H9 (cell line): ENCODE measurements around the gene SULF2. TPM values are rescaled to one million over a fixed set of nuclear protein-coding genes. Genes with fewer than 3 reads are reported as not detected.
A peak's percentile ranks its signal among the peaks of the same experiment; 100 is the strongest.

Source experiments
- DNase-seq: peaks from one replicate; pipeline ENCODE4 v3.0.0-alpha.2; 2017
- H2AFZ ChIP-seq: one replicate; pipeline ENCODE4 v1.6.1; 2013; ENCODE audit warnings: mild to moderate bottlenecking, low read length, control low read depth, moderate library complexity
- H2AK5ac ChIP-seq: 2 replicates; pipeline ENCODE4 v1.6.1; 2013; ENCODE audit warnings: low read length, control low read depth, mixed read lengths; ENCODE audit not compliant: insufficient read length
- H2BK120ac ChIP-seq: one replicate; pipeline ENCODE4 v1.6.1; 2013; ENCODE audit warnings: low read depth, mild to moderate bottlenecking, low read length, control low read depth, inconsistent platforms; ENCODE audit not compliant: poor library complexity, severe bottlenecking
- H2BK12ac ChIP-seq: 2 replicates; pipeline ENCODE4 v1.6.1; 2013; ENCODE audit warnings: low read length, control low read depth, mixed read lengths, low read depth; ENCODE audit not compliant: insufficient read length
- H2BK15ac ChIP-seq: 2 replicates; pipeline ENCODE4 v1.6.1; 2013; ENCODE audit warnings: low read depth, low read length, control low read depth
- H2BK20ac ChIP-seq: one replicate; pipeline ENCODE4 v1.6.1; 2013; ENCODE audit warnings: low read depth, mild to moderate bottlenecking, low read length, control low read depth, inconsistent platforms; ENCODE audit not compliant: poor library complexity, severe bottlenecking
- H2BK5ac ChIP-seq: 2 replicates; pipeline ENCODE4 v1.6.1; 2013; ENCODE audit warnings: low read length, control low read depth, mixed read lengths; ENCODE audit not compliant: insufficient read length
- H3K14ac ChIP-seq: 2 replicates; pipeline ENCODE4 v1.6.1; 2013; ENCODE audit warnings: low read length, control low read depth; ENCODE audit not compliant: insufficient read depth
- H3K18ac ChIP-seq: 2 replicates; pipeline ENCODE4 v1.6.1; 2013; ENCODE audit warnings: low read depth, mild to moderate bottlenecking, mixed read lengths, low read length, control low read depth; ENCODE audit not compliant: insufficient read length
- H3K23ac ChIP-seq: 2 replicates; pipeline ENCODE4 v1.6.1; 2013; ENCODE audit warnings: low read length, control low read depth, mixed read lengths, low read depth; ENCODE audit not compliant: insufficient read length
- H3K23me2 ChIP-seq: 2 replicates; pipeline ENCODE4 v1.6.1; 2013; ENCODE audit warnings: low read depth, mild to moderate bottlenecking, mixed read lengths, low read length, control low read depth; ENCODE audit not compliant: insufficient read length, poor library complexity, severe bottlenecking
- H3K27ac ChIP-seq: 2 replicates; pipeline ENCODE4 v1.5.1; 2013; ENCODE audit warnings: low read length, control low read depth, mixed read lengths, low read depth; ENCODE audit not compliant: insufficient read length
- H3K27me3 ChIP-seq: 2 replicates; pipeline ENCODE4 v1.6.1; 2013; ENCODE audit warnings: low read length, control low read depth, inconsistent platforms; ENCODE audit not compliant: insufficient read depth
- H3K4ac ChIP-seq: 2 replicates; pipeline ENCODE4 v1.6.1; 2013; ENCODE audit warnings: low read depth, mild to moderate bottlenecking, control low read depth, inconsistent platforms, low read length, moderate library complexity
- H3K4me1 ChIP-seq: 2 replicates; pipeline ENCODE4 v1.6.1; 2013; ENCODE audit warnings: low read length, control low read depth, inconsistent platforms; ENCODE audit not compliant: insufficient read depth
- H3K4me2 ChIP-seq: 2 replicates; pipeline ENCODE4 v1.6.1; 2013; ENCODE audit warnings: low read length, control low read depth, mixed read lengths; ENCODE audit not compliant: insufficient read length, insufficient read depth
- H3K56ac ChIP-seq: 2 replicates; pipeline ENCODE4 v1.6.1; 2013; ENCODE audit warnings: low read depth, mild to moderate bottlenecking, mixed read lengths, low read length, control low read depth; ENCODE audit not compliant: insufficient read length
- H3K79me1 ChIP-seq: 2 replicates; pipeline ENCODE4 v1.6.1; 2013; ENCODE audit warnings: low read depth, mild to moderate bottlenecking, moderate library complexity, low read length, control low read depth, inconsistent platforms; ENCODE audit not compliant: insufficient read depth, poor library complexity, severe bottlenecking
- H3K79me2 ChIP-seq: 2 replicates; pipeline ENCODE4 v1.6.1; 2013; ENCODE audit warnings: low read length, control low read depth, inconsistent platforms; ENCODE audit not compliant: insufficient read depth
- H3K9ac ChIP-seq: 2 replicates; pipeline ENCODE4 v1.6.1; 2013; ENCODE audit warnings: low read length, control low read depth, mixed read lengths; ENCODE audit not compliant: insufficient read length; ENCODE audit errors: extremely low read depth
- H3K9me3 ChIP-seq: one replicate; pipeline ENCODE4 v1.6.1; 2013; ENCODE audit warnings: low read depth, low read length, inconsistent platforms; ENCODE audit not compliant: control insufficient read depth
- H3T11ph ChIP-seq: one replicate; pipeline ENCODE4 v1.6.1; 2013; ENCODE audit warnings: mild to moderate bottlenecking, low read length, control low read depth, inconsistent platforms
- H4K20me1 ChIP-seq: one replicate; pipeline ENCODE4 v1.6.1; 2013; ENCODE audit not compliant: control insufficient read depth, insufficient read length, insufficient read depth
- H4K5ac ChIP-seq: 2 replicates; pipeline ENCODE4 v1.6.1; 2013; ENCODE audit warnings: low read depth, mild to moderate bottlenecking, mixed read lengths, low read length, control low read depth; ENCODE audit not compliant: insufficient read length
- H4K8ac ChIP-seq: replicated peaks from 2 replicates; pipeline ENCODE4 v1.6.1; 2013; ENCODE audit warnings: low read length, control low read depth, mixed read lengths, low read depth; ENCODE audit not compliant: insufficient read length
- H4K91ac ChIP-seq: 2 replicates; pipeline ENCODE4 v1.6.1; 2013; ENCODE audit warnings: low read depth, mild to moderate bottlenecking, moderate library complexity, mixed read lengths, low read length, control low read depth; ENCODE audit not compliant: insufficient read length
- H3K27ac Mint-ChIP-seq, 3 experiments: 2 replicates in 2 of 3; 3 replicates in 1 of 3; pipeline ENCODE4 v1.8.0; 2020 to 2021; ENCODE audit warnings: mixed read lengths in 3 of 3, mild to moderate bottlenecking in 1 of 3, moderate library complexity in 1 of 3
- H3K27me3 Mint-ChIP-seq: 2 replicates; pipeline ENCODE4 v1.8.0; 2021; ENCODE audit warnings: low read depth, mild to moderate bottlenecking, moderate library complexity, mixed read lengths
- H3K36me3 Mint-ChIP-seq, 3 experiments: 2 replicates in 2 of 3; 3 replicates in 1 of 3; pipeline ENCODE4 v1.8.0; 2020 to 2021; ENCODE audit warnings: low read depth in 3 of 3, mixed read lengths in 3 of 3; ENCODE audit not compliant: insufficient read depth in 1 of 3
- H3K4me1 Mint-ChIP-seq, 2 experiments: 2 replicates each; pipeline ENCODE4 v1.8.0; 2020; ENCODE audit warnings: mixed read lengths in 2 of 2
- H3K4me3 Mint-ChIP-seq, 2 experiments: 2 replicates in 1 of 2; 3 replicates in 1 of 2; pipeline ENCODE4 v1.8.0; 2020 to 2021; ENCODE audit warnings: mild to moderate bottlenecking in 2 of 2, mixed read lengths in 2 of 2, moderate library complexity in 1 of 2
- H3K9me3 Mint-ChIP-seq, 2 experiments: 2 replicates in 1 of 2; 3 replicates in 1 of 2; pipeline ENCODE4 v1.8.0; 2020; ENCODE audit warnings: mild to moderate bottlenecking in 2 of 2, mixed read lengths in 2 of 2, moderate library complexity in 1 of 2
- CTCF ChIP-seq: fragments of 200-600 bp; sonication (generic); conservative IDR thresholded peaks from 3 replicates; pipeline ENCODE4 v1.8.0; 2021; ENCODE audit warnings: antibody characterized with exemption, mild to moderate bottlenecking
- WGBS: extraction: QIAGEN DNeasy Blood & Tissue Kit; methylation state at CpG from one replicate; pipeline ENCODE4 v1.1.7; 2013; ENCODE audit warnings: missing lambda C conversion rate, low lambda C conversion rate, mixed read lengths; ENCODE audit not compliant: insufficient read length; ENCODE audit errors: extremely low coverage; 5-methylcytosine and 5-hydroxymethylcytosine counted together
- total RNA-seq: library from RNA; stranded (reverse); gene quantifications from 2 replicates; pipeline ENCODE4 v1.2.1, GENCODE V29; 2021

SULF2 gene
- total RNA-seq, 1 experiment from 2014 or later: 31.2 TPM

- no peak overlapping the region for H3K27ac ChIP-seq
- H3K36me3 Mint-ChIP-seq: peaks cover 44 to 82% (median 66%) of the 10 kb centered on the region in 3 experiments
- no peak overlapping the region for H3K4me3 Mint-ChIP-seq
Observed at GRCh38 chr20:47642624-47643023, 142.7 kb downstream of the SULF2 start.

More at GRCh38 chr20:47642624-47643023, 142.7 kb downstream of the SULF2 start:
- no peaks in the 10 kb centered on the region for H3K79me1 ChIP-seq
- no peak overlapping the region for H3K18ac ChIP-seq
- no CpG with 5 or more reads among the region's 4 CpGs for WGBS
- no peak overlapping the region for H4K8ac ChIP-seq
- H3K27me3 Mint-ChIP-seq: no peaks in the 10 kb centered on the region
- peaks cover 10 to 16% of the 10 kb centered on the region in 2 experiments for H3K4me1 Mint-ChIP-seq
- H3K9ac ChIP-seq: no peak overlapping the region
- H3K9me3 Mint-ChIP-seq: no peaks in the 10 kb centered on the region
- no peak overlapping the region for H3K4me2 ChIP-seq
- no peak overlapping the region for H2BK120ac ChIP-seq
- no peak overlapping the region for H2BK12ac ChIP-seq
- no peak overlapping the region for H2BK5ac ChIP-seq
- TF ChIP-seq CTCF: no peak
- no peak overlapping the region for H3K4ac ChIP-seq
- no peak overlapping the region for H2AK5ac ChIP-seq
- no peaks in the 10 kb centered on the region for H3K27me3 ChIP-seq
- H4K20me1 ChIP-seq: no peaks in the 10 kb centered on the region
- no peak overlapping the region for H3K14ac ChIP-seq
- no peaks in the 10 kb centered on the region for H3K23me2 ChIP-seq
- H3K56ac ChIP-seq: no peak overlapping the region
- H3T11ph ChIP-seq: no peak overlapping the region
- no peaks in the 10 kb centered on the region for H3K4me1 ChIP-seq
- H4K5ac ChIP-seq: no peak overlapping the region
- H3K79me2 ChIP-seq: no peaks in the 10 kb centered on the region
- no peak overlapping the region for H2AFZ ChIP-seq
- H4K91ac ChIP-seq: no peak overlapping the region
- no peaks in the 10 kb centered on the region for H3K9me3 ChIP-seq
- no peak for DNase-seq
- H2BK15ac ChIP-seq: no peak overlapping the region
- H3K23ac ChIP-seq: no peak overlapping the region
- H3K27ac Mint-ChIP-seq: 0 out of 7 replicates have a peak overlapping the region, but pooled peaks of 1 of the 3 experiments have one; percentile 10
- no peak overlapping the region for H2BK20ac ChIP-seq
